GM18867 (cell line): ENCODE measurements around the gene RIMS4.
"Not testable (repeated sequence)": the region's sequence is repeated elsewhere in the genome, so short reads cannot be mapped to it uniquely, and the experiment has no call there.

Experiments
- ATAC-seq: cut with Tn5 transposase; IDR thresholded peaks from one replicate; pipeline ENCODE4 v1.9.1; 2021; ENCODE audit warnings: mild to moderate bottlenecking, moderate library complexity; ENCODE audit not compliant: unreplicated experiment

RIMS4 gene

DNA sequence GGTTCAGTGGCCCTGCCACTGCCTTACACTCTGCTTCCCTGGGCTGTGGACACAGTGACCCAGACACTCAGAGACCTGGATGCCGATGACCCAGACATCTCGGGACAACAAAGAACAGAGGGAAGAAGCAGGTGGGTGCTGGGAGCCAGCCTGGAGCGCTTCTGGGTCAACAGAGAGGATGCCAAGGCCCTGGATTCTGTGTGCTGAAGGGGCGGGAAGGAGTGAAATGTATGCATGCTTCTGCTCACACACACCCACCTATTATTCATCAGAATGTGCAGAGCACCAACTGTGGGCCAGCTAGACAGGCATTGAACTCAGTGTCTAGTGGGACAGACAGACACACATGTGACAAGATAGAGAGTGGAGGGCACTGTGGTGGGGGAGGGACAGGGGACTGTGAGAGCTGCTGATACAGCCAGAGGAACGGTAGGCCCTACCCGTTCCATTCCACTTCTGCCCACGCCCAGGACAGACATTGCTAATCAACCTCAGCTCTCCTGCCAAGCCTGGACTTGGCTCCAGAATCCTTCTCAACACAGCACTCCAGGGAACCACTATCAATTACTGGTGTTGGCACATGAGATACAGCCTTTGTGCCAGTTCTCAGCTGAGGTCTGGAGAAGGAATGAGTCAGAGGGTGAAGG, 44.5 kb downstream of the RIMS4 start:
- no peak for ATAC-seq

DNA sequence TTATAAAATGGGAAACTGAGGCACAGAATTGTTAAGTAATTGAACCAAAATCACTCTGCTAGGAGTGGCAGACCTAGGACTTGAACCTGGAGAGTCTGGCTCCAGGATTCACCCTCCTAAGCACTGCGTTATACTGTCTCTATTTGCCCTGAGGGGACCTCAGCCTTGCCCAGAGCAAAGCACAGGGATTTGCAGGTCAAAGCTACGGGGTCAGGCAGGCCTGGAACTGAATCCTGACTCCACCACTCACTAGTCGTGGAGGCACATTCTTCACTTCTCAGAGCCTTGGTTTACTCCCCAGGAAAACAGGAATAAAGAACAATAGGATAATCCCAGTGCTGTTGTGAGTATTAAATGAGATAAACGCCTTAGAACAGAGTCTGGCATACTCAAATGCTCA, 45.3 kb downstream of the RIMS4 start:
- no peak for ATAC-seq

- ATAC-seq: not testable (repeated sequence)
Measured at GRCh38 chr20:44763798-44764197, 46.5 kb downstream of the RIMS4 start.

DNA sequence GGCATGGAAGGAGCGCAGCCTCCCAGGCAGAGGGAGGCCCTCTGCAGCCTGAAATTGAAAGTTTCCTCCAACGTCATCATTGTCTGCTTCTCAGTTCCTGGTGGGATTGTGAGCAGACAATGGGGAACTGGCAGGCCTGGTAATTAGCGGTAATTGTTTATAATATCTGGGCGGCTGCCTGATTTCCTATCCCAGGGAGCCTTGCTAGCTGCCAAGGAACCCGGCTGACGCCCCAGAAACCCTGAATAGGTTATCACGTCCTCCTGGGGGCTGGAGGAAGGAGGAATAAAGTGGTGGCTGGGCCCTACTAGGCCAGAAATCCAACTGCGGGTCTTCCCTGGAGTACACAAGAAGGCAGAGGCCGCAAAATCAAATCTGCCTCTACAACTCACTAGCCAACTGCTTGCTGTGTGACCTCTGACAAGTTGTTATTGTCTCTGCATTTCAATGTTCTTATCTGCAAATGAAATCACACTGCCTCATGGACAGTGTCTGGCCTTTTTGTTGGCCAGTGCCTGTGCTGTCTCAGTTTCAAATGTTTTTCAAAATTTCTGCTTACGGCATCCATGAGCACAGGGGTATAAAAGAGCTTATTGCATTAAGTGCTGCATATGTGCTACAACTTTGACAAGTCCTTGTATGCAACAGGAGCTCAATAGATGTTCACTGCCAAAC, 47.7 kb downstream of the RIMS4 start:
- ATAC-seq: no peak

GRCh38 chr20:44761423-44761822, 48.9 kb downstream of the RIMS4 start:
- no peak for ATAC-seq

DNA sequence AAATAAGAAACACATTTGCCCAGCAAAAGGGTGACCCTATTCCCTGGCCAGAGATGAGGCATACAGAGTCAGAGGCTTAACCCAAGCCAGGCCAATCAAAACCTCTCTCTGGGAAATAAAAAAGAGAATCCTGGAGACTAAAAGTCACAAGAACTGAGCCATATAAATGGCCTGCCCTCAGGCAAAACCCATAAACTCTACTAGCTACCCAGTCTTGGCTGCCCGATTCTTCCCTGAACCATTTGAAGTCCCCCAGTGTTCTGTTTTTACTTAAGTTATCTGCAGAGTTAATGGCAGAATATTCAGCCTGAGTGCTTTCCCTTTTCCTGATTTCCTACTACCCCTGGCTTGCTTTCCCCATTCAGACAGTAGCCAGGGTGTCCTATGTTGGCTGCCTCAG, 50.8 kb downstream of the RIMS4 start:
- no peak for ATAC-seq

DNA sequence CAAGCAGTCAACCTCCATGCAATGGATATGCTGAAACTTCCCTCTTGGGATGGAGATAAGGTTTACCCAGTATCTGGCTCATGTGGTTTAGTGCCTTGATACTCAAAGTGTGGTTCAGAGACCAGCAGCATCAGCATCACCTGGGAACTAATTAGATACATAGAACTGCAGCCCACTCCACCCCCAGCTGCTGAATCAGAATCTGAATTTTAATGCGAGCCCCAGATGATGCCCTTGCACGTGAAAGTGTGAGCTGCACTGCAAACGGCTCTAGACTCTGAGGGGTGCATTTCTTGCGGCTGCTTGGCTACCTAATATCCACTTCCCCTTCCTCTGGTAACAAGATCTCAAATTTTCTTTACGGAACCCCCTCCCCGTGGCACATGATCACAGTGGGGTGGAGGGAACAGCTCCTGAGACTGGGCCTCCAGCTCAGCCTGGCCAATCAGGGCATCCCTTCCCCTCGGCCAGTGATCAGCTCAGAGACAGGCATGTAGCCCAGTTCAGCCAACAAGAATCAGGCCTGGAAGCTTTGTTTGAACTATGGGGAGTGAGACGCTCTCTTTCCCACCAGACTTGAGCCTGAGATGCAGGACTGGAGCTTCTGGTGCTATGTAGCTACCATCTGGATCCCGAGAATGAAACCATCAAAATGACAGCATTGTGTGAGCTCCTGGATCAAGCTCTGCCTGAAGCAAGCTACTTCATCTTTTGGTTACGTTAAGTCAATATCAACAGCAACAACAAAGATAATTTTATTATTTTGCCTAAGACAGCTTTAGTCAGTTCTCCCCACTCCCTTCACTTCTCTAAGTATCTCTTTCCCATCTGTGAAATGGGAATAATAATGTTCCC, 51.9 kb downstream of the RIMS4 start:
- ATAC-seq: no peak

DNA sequence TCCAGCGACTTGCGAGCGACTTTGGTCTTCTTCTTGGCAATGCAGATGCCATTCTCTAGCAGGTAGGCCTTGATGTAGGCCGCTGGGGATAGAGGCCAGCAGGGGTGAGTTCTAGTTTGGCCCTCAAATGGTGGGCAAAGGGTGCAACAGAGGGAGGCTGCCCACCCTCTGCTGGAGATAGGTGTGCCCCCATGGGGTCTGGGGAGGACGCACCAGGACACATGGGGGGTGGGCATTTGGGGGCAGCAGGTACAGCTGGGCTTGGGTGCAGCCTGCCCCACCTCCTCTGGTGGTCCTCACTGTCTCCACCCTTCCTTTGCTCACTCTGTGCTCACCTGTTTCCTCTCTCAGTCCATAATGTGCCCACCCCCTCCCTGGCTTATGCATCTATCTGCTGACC, 53.4 kb downstream of the RIMS4 start:
- no peak for ATAC-seq

GRCh38 chr20:44756011-44756688, 54.2 kb downstream of the RIMS4 start:
- no peak for ATAC-seq

GRCh38 chr20:44754554-44754953, 55.8 kb downstream of the RIMS4 start:
- no peak for ATAC-seq

DNA sequence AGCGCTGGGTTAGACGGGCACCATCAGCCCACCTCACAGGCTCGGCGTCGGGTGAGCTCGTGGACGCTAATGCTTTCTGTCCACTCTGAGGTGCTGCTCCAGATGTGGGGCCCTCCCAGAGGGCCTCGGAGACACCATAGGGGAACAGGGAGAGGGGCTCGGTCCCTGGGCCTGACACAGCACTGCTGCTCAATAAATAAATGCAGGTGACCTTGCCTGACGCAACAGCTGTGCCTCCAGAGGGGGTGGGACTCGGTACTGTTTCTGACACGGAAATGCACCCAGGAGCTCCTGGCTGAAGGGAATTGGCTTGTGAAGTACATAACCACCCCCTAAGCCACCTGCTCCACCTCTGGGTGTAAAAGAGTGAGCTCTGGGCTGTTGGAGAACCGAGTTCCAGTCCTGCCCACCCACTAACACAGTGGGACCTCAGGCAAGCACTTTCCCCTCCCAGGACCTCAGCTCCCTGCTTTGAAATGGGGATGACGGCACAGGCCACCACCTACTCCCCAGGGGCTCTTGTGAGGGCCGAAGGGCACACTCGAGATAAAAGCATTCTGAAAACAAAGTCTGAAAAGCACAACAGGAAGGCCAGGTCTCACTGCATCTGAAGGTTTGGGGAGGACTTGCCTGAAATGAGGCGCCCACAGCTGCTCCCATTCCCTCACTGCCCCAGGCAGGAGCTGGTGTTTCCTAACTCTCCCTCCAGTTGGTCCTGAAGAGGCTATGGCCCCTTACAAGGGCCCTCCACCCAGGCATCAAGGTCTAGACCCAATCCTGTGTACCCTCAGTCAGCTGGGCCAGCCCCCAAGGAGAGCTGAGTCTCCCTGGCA, 58.0 kb downstream of the RIMS4 start:
- no peak for ATAC-seq

DNA sequence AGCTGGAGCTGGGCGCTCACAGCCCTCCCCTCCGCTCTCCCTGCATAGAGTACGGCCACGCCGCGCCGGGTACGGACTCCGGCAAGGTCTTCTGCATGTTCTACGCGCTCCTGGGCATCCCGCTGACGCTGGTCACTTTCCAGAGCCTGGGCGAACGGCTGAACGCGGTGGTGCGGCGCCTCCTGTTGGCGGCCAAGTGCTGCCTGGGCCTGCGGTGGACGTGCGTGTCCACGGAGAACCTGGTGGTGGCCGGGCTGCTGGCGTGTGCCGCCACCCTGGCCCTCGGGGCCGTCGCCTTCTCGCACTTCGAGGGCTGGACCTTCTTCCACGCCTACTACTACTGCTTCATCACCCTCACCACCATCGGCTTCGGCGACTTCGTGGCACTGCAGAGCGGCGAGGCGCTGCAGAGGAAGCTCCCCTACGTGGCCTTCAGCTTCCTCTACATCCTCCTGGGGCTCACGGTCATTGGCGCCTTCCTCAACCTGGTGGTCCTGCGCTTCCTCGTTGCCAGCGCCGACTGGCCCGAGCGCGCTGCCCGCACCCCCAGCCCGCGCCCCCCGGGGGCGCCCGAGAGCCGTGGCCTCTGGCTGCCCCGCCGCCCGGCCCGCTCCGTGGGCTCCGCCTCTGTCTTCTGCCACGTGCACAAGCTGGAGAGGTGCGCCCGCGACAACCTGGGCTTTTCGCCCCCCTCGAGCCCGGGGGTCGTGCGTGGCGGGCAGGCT, 60.1 kb downstream of the RIMS4 start:
- ATAC-seq: no peak

DNA sequence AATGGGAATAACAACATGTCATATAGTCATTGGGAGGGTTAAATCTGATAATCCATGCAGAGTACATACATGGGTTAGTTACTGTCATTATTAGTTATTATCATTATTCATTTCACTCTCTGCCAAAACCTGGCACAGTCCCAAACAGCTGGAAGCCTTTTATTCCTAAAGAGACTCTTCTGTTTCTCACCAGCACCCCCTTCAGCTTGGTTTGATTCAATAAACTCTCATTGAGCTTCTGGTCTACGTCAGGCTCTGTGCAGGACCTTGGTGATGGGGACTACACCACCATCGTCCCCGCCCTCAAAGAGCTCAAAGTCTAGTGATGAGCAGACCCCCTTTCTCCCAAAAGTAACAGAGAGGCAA, 62.4 kb downstream of the RIMS4 start:
- no peak for ATAC-seq

DNA sequence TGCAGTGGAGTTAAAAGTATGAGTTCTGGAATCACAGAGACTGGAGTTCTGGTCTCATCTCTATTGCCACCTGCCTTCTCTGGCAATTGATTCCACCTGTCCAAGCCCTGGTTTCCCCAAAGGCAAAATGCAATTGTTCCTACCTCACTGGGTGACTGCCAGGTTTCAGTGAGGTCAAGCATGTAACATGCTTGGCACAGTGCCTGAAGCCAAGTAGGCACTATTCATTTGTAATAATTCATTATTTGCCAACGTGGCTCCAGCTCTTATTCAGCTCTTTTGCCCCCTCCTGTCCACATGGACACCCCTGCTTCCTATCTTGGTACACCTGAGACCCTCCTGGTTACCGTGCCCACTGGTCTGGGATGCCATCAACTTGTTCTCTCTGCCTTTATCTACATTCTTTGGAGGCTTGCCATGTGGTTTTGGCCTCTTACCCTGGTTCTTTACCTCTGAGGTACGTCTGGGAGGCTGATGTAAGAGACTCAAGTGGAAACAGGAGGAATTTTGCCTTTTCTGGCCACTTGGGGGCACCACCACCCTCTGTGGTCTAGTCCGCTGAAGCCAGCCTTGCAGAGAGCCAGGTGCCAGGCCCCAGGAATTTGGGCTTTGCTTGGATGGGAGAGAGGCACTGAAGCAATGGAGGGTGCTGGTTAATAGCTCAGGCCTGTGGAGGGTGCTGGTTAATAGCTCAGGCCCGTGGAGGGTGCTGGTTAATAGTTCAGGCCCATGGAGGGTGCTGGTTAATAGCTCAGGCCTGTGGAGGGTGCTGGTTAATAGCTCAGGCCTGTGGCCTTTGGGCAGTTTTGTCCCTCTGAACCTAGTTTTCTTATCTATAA, 63.0 kb downstream of the RIMS4 start:
- no peak for ATAC-seq

GRCh38 chr20:44746367-44747165, 63.8 kb downstream of the RIMS4 start:
- no peak for ATAC-seq

GRCh38 chr20:44745598-44746366, 64.6 kb downstream of the RIMS4 start, which contains the start of gene KCNK15:
Gene KCNK15 (plus strand): TSS chr20:44745865. CDS start chr20:44745911, 46 bp downstream.
- ATAC-seq: no peak

DNA sequence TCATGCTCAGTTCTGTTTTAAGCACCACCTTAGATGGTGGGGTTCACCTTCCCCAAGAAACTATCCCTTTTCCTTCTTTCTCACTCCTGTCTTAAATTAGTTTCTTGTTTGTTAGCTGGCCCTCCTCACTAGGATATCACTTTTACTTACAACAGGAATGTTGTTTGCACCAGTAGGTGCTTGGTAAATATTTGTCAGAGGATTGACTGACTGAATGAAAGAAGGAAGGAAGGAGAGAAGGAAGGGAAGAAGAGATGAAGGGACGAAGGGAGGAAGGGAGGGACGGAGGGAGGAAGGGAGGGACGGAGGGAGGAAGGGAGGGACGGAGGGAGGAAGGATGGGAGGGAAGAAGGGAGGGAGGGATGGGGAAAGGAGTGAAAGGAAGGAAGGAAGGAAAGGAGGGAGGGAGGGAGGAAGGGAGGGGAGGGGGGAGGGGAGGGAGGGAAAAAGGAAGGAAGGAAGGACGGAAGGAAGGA, 65.2 kb downstream of the RIMS4 start:
- no peak for ATAC-seq
